Psoas muscle (tissue), 8 donors: ENCODE measurements around the gene POLR2A. TPM values are rescaled to one million over a fixed set of nuclear protein-coding genes. Genes with fewer than 3 reads are reported as not detected.

ENCODE experiments used
- ATAC-seq, 4 donors: fragments of 200-7000 bp; cut with Tn5 transposase; one replicate each; pipeline ENCODE4 v1.9.1; 2020; ENCODE audit warnings: moderate library complexity in 3 of 4, mild to moderate bottlenecking in 2 of 4
- DNase-seq, 2 donors: peaks; one replicate each; pipeline ENCODE4 v3.0.0-alpha.2; 2020
- H3K27ac ChIP-seq: fragments of 200-600 bp; one replicate; pipeline ENCODE4 v1.8.0; 2022
- H3K27me3 ChIP-seq, 3 donors: fragments of 200-600 bp in 1 of 3; one replicate each; pipeline versions ENCODE4 v1.6.1 to v1.8.0; 2013 to 2022; ENCODE audit warnings: low read length in 2 of 3, mild to moderate bottlenecking in 2 of 3, moderate library complexity in 1 of 3; ENCODE audit not compliant: insufficient read depth in 3 of 3
- H3K36me3 ChIP-seq, 2 donors: fragments of 200-600 bp in 1 of 2; one replicate each; pipeline versions ENCODE4 v1.6.1 to v1.8.0; 2013 to 2022; ENCODE audit warnings: low read depth in 1 of 2, mild to moderate bottlenecking in 1 of 2, moderate library complexity in 1 of 2; ENCODE audit not compliant: insufficient read depth in 1 of 2
- H3K4me1 ChIP-seq: fragments of 200-600 bp; one replicate; pipeline ENCODE4 v1.8.0; 2022
- H3K4me3 ChIP-seq: fragments of 200-600 bp; one replicate; pipeline ENCODE4 v1.8.0; 2022; ENCODE audit warnings: mild to moderate bottlenecking
- H3K9me3 ChIP-seq: fragments of 200-600 bp; one replicate; pipeline ENCODE4 v1.8.0; 2022
- WGBS, 3 donors: extraction: QIAGEN DNeasy Blood & Tissue Kit; methylation state at CpG; one replicate each; pipeline versions ENCODE4 v1.1.6 to v1.1.7; 2013; 5-methylcytosine and 5-hydroxymethylcytosine counted together
- intact Hi-C, 2 donors: fragments of 100-400 bp; cut with DNase I; formaldehyde crosslinking; loops; one replicate each; pipeline versions ENCODE4 v1.11.0 to v1.14.2; 2022
- polyA plus RNA-seq, 3 donors: library from polyadenylated mRNA; stranded (reverse); fragments of 200-250 nt; gene quantifications; one replicate each; pipeline ENCODE4 v1.2.3, GENCODE V29; 2013
- total RNA-seq, 4 donors: library from RNA; stranded (reverse); fragmentation: NEBNext Ultra II Directional in 2 of 4; extraction: Animal tissue kit (Norgen Biotek cat#: 25700) in 2 of 4; gene quantifications; one replicate each; pipeline versions ENCODE4 v1.2.1 to v1.2.4, GENCODE V29; 2021 to 2023
- TF ChIP-seq, protein P1 (sequence below): fragments of 200-600 bp; IDR thresholded peaks from one replicate; pipeline ENCODE4 v1.8.0; 2022; ENCODE audit warnings: antibody characterized with exemption
- donor health status: healthy with polysubstance abuse.
- donor health status: DM: no; HTN: no; CAD: no; lungs with moderate emphysema.
- donor health status: Bipolar disorder and iron deficiency.
- donor health status: healthy.
- donor health status: DM: yes; HTN: yes; CAD: no.
- donor health status: DM: no; HTN: no; CAD: no.
- donor health status: DM: no; HTN: no; CAD: no.
- donor health status: DM: yes; HTN: yes; CAD: no.

POLR2A gene
- total and polyA plus RNA-seq, 7 donors, result 8.0 to 74.3 (median 54.9) TPM

DNA sequence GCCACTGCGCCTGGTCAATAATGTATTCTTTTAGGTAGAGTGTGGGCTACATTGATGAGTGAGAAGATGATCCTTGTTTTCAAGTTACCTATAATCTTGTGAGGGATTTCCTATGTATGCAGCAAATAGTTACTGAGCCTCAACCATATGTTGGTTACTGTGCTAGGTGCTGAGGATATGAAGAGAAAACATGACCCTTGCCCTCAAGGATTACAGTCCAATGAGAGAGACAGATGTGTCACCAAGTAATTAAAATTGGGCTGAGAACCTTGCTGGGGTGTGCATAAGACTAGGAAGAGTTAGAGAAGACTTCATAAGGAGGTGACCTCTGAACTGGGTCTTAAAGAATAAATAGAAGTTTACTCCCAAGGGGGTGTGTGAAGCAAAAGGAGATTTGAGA, 7.4 kb downstream of the POLR2A start:
- no peak overlapping the region for H3K4me3 ChIP-seq
- 87 to 100% (median 96%) methylated on average over 1 of the region's 1 CpG for WGBS, 3 donors
- H3K4me1 ChIP-seq, result peaks cover 27% of the 10 kb centered on the region
- H3K9me3 ChIP-seq, result no peaks in the 10 kb centered on the region
- H3K27me3 ChIP-seq, result no peaks in the 10 kb centered on the region
- H3K27ac ChIP-seq, result no peak overlapping the region
- H3K36me3 ChIP-seq, result peaks cover 6 to 26% of the 10 kb centered on the region in 2 donors
- TF ChIP-seq, protein P1, sequence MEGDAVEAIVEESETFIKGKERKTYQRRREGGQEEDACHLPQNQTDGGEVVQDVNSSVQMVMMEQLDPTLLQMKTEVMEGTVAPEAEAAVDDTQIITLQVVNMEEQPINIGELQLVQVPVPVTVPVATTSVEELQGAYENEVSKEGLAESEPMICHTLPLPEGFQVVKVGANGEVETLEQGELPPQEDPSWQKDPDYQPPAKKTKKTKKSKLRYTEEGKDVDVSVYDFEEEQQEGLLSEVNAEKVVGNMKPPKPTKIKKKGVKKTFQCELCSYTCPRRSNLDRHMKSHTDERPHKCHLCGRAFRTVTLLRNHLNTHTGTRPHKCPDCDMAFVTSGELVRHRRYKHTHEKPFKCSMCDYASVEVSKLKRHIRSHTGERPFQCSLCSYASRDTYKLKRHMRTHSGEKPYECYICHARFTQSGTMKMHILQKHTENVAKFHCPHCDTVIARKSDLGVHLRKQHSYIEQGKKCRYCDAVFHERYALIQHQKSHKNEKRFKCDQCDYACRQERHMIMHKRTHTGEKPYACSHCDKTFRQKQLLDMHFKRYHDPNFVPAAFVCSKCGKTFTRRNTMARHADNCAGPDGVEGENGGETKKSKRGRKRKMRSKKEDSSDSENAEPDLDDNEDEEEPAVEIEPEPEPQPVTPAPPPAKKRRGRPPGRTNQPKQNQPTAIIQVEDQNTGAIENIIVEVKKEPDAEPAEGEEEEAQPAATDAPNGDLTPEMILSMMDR, result no peak
- intact Hi-C loops, result no loop called here
- ATAC-seq (no peak), DNase-seq (no peak)

DNA sequence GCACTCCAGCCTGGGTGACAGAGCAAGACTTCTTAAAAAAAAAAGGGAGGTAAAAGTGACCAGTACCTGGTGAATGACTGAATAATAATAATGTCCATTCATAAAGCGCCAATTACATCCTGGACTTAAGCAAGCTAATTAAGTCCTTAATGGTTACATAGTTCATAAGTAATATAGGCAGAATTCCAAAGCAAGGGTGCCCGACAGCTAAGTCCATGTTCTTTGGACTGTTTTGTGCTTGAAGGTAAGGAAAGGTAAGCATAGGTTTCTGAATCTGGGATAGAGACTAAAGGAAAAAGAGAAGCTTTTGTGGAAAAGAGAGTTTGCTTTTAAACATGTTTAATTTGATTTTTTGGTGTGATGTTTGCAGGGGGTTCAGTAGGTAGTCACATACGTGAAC, 9.8 kb downstream of the POLR2A start:
- no peaks in the 10 kb centered on the region for H3K27me3 ChIP-seq
- peaks cover 11% of the 10 kb centered on the region for H3K4me1 ChIP-seq
- intact Hi-C loops, result no loop called here
- H3K4me3 ChIP-seq, result no peak overlapping the region
- ATAC-seq (no peak), DNase-seq (no peak)
- TF ChIP-seq, protein P1, result no peak
- peaks cover 5 to 45% of the 10 kb centered on the region in 2 donors for H3K36me3 ChIP-seq
- H3K27ac ChIP-seq, result no peak overlapping the region
- H3K9me3 ChIP-seq, result no peaks in the 10 kb centered on the region
- 91 to 95% (median 95%) methylated on average over 3 of the region's 3 CpGs for WGBS, 3 donors

DNA sequence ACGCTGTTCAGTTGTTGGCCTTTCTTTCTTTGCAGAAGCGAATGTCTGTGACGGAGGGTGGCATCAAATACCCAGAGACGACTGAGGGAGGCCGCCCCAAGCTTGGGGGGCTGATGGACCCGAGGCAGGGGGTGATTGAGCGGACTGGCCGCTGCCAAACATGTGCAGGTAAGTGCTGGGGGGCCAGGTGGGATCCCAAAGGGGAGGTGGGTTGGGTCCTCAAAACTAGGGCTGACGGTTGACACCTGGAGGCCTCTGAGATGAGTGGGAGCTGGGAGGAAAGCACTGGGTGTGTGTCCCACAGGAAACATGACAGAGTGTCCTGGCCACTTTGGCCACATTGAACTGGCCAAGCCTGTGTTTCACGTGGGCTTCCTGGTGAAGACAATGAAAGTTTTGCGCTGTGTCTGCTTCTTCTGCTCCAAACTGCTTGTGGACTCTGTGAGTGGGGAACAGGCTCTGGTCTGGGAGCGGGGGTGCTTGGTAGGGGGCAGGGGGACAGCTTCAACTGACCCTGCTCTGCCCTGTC, 11.8 kb downstream of the POLR2A start:
- peak in 1 of 4 donors; percentile 3 for ATAC-seq
- Histone ChIP-seq H3K27ac (peak overlapping the region; percentile 60), H3K9me3 (no peaks in the 10 kb centered on the region), H3K4me1 (no peaks in the 10 kb centered on the region), H3K4me3 (no peak overlapping the region), H3K36me3 (peaks cover 6 to 65% of the 10 kb centered on the region in 2 donors), H3K27me3 (no peaks in the 10 kb centered on the region)
- 84 to 87% (median 86%) methylated on average over 12 of the region's 12 CpGs for WGBS, 3 donors
- TF ChIP-seq, protein P1, result no peak
- DNase-seq, result no peak
- intact Hi-C loops, result no loop called here

DNA sequence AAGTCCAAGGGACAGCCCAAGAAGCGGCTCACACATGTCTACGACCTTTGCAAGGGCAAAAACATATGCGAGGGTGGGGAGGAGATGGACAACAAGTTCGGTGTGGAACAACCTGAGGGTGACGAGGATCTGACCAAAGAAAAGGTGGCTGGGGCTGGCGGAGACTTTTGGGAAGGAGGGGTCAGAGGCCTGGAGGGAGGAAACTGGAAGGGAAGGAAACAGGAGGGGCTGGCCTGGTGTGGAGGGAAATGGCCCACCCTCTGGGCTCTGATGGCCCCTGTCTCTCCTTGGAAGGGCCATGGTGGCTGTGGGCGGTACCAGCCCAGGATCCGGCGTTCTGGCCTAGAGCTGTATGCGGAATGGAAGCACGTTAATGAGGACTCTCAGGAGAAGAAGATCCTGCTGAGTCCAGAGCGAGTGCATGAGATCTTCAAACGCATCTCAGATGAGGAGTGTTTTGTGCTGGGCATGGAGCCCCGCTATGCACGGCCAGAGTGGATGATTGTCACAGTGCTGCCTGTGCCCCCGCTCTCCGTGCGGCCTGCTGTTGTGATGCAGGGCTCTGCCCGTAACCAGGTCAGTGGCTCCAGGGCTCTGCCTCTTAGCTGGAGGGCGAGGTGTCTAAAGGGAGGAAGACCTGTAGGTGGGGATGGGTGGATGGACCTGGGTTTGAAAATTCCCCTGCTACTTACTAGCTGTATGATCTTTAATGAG, 12.5 kb downstream of the POLR2A start:
- H3K4me3 ChIP-seq, result no peak overlapping the region
- peak in 3 of 4 donors; percentile 15 to 47 (median 26) for ATAC-seq

More for the DNA sequence above, 12.5 kb downstream of the POLR2A start:
- Histone ChIP-seq H3K27me3 (no peaks in the 10 kb centered on the region), H3K9me3 (no peaks in the 10 kb centered on the region), H3K4me1 (no peaks in the 10 kb centered on the region), H3K36me3 (peaks cover 12 to 66% of the 10 kb centered on the region in 2 donors), H3K27ac (peak overlapping the region; percentile 60)
- intact Hi-C loops, result no loop called here
- TF ChIP-seq, protein P1, result no peak
- DNase-seq, result no peak
- 76 to 81% (median 79%) methylated on average over 20 of the region's 20 CpGs for WGBS, 3 donors
